ENCODE data around the gene BTBD8. TPM values are rescaled to one million over a fixed set of nuclear protein-coding genes. Genes with fewer than 3 reads are reported as not detected.
A peak's percentile ranks its signal among the peaks of the same experiment; 100 is the strongest.

BTBD8 gene
- total and polyA plus RNA-seq, 9 of the 15 experiments (the other 6 are each of a cell fraction or from before 2014, with no cell fraction given), result 0.46 to 2.3 (median 1.2) TPM

- TF ChIP-seq POLR2AphosphoS5 (IDR thresholded peaks at IDR 0.05; ENCODE audit: control insufficient read depth, insufficient read depth, low read depth, low read length) (peak; percentile 50; the same call in 1 of the 2 replicates), ZNF639 (CRISPR knock-in tag; conservative IDR thresholded peaks at IDR 0.05 in 1 of 2, IDR thresholded peaks at IDR 0.05 in 1 of 2) (no peak), ZHX1 (conservative IDR thresholded peaks at IDR 0.05; ENCODE audit: low read length) (0 out of 2 replicates have a peak, but pooled peaks have one; percentile 64), OTX1 (CRISPR knock-in tag; IDR thresholded peaks at IDR 0.05) (no peak), FOSL1 (tag; conservative IDR thresholded peaks at IDR 0.05) (no peak), FUS (optimal IDR thresholded peaks at IDR 0.05; ENCODE audit: low read depth, low read length) (no peak), NFIX (CRISPR knock-in tag; IDR thresholded peaks at IDR 0.05; ENCODE audit: low read depth) (no peak), KLF10 (CRISPR knock-in tag; IDR thresholded peaks at IDR 0.05) (no peak), ZBTB1 (CRISPR knock-in tag; IDR thresholded peaks at IDR 0.05; ENCODE audit: borderline replicate concordance, low read depth) (no peak), HDAC3 (IDR thresholded peaks at IDR 0.05; ENCODE audit: borderline replicate concordance, partially characterized antibody) (no peak), COPS2 (conservative IDR thresholded peaks at IDR 0.05) (no peak), ZNF707 (CRISPR knock-in tag; conservative IDR thresholded peaks at IDR 0.05) (no peak), SRSF7 (optimal IDR thresholded peaks at IDR 0.05; ENCODE audit: low read depth, low read length) (no peak), ZNF695 (CRISPR knock-in tag; IDR thresholded peaks at IDR 0.05) (no peak), ETS2 (tag; IDR thresholded peaks at IDR 0.05; ENCODE audit: borderline replicate concordance, poor library complexity, severe bottlenecking) (no peak), POLR2AphosphoS2 (IDR thresholded peaks at IDR 0.05; ENCODE audit: low read length) (no peak), BCLAF1 (IDR thresholded peaks at IDR 0.05; ENCODE audit: borderline replicate concordance in 1 of 2, control insufficient read depth in 1 of 2, low read depth in 2 of 2, low read length in 1 of 2) (no peak), HMG20B (CRISPR knock-in tag; IDR thresholded peaks at IDR 0.05) (no peak), ZNF140 (CRISPR knock-in tag; IDR thresholded peaks at IDR 0.05) (no peak), MTA3 (IDR thresholded peaks at IDR 0.05; ENCODE audit: borderline replicate concordance) (0 out of 2 replicates have a peak, but pooled peaks have one; percentile 49)
Observed at GRCh38 chr1:92080128-92080985, at the start of gene BTBD8 (continued).

Data from K562 (cell line).